B cell (primary cell): ENCODE data around the gene ATOSB. TPM values are rescaled to one million over a fixed set of nuclear protein-coding genes. Genes with fewer than 3 reads are reported as not detected.

Experiments used
- ATAC-seq: fragments of 200-7000 bp; cut with Tn5 transposase; one replicate; pipeline ENCODE4 v1.10.0; 2021; ENCODE audit warnings: low read depth, mild to moderate bottlenecking, moderate number of reproducible peaks, moderate library complexity
- CTCF ChIA-PET: fragments of 350-600 bp; sonication (Branson Sonifier 250); formaldehyde crosslinking; loops from one replicate; lab custom pipeline; 2021; ENCODE audit warnings: antibody characterized with exemption, inconsistent platforms; lab: Charles Lee
- POLR2A ChIA-PET: fragments of 350-600 bp; sonication (Branson Sonifier 250); formaldehyde crosslinking; loops from one replicate; lab custom pipeline; 2021; ENCODE audit warnings: antibody characterized with exemption; lab: Charles Lee
- DNase-seq: peaks from one replicate; pipeline ENCODE4 v3.0.0; 2013
- H2AFZ ChIP-seq: 2 replicates; pipeline ENCODE4 v1.6.1; 2012; ENCODE audit warnings: mild to moderate bottlenecking, low read depth, low read length; ENCODE audit not compliant: insufficient read depth, poor library complexity, severe bottlenecking
- H3K27ac ChIP-seq, 2 donors: 1 replicate in 1 of 2; 2 replicates in 1 of 2; pipeline ENCODE4 v1.5.1; 2012 to 2013; ENCODE audit warnings: low read length in 2 of 2, mild to moderate bottlenecking in 2 of 2, moderate library complexity in 1 of 2
- H3K27me3 ChIP-seq, 4 experiments: fragments of 200-600 bp in 1 of 4; sonication (generic) in 1 of 4; replicated peaks in 1 of 4; 1 replicate in 2 of 4; 2 replicates in 2 of 4; pipeline versions ENCODE4 v1.6.1 to v1.7.0; 2013 to 2016; ENCODE audit warnings: low read length in 3 of 4, mild to moderate bottlenecking in 2 of 4, mixed read lengths in 1 of 4, moderate library complexity in 1 of 4; ENCODE audit not compliant: insufficient read depth in 4 of 4, control insufficient read depth in 3 of 4; ENCODE audit errors: control extremely low read depth in 1 of 4
- H3K36me3 ChIP-seq, 2 experiments: replicated peaks in 1 of 2; 1 replicate in 1 of 2; 2 replicates in 1 of 2; pipeline versions ENCODE4 v1.6.1 to v1.7.1; 2013; ENCODE audit warnings: low read length in 1 of 2; ENCODE audit not compliant: insufficient read depth in 2 of 2, control insufficient read depth in 1 of 2; ENCODE audit errors: control extremely low read depth in 1 of 2, extremely low read depth in 1 of 2
- H3K4me1 ChIP-seq, 2 donors: fragments of 200-600 bp in 1 of 2; sonication (generic) in 1 of 2; 1 replicate in 1 of 2; 2 replicates in 1 of 2; pipeline versions ENCODE4 v1.5.1 to v1.6.1; 2013 to 2017; ENCODE audit warnings: low read length in 2 of 2; ENCODE audit not compliant: control insufficient read depth in 2 of 2, insufficient read depth in 2 of 2
- H3K4me2 ChIP-seq: replicated peaks from 2 replicates; pipeline ENCODE3; 2012; ENCODE audit warnings: mild to moderate bottlenecking, low read depth, low read length; ENCODE audit not compliant: poor library complexity, severe bottlenecking
- H3K4me3 ChIP-seq, 5 experiments: fragments of 200-600 bp in 1 of 5; sonication (generic) in 1 of 5; 1 replicate in 3 of 5; 2 replicates in 2 of 5; pipeline versions ENCODE4 v1.5.1 to v1.7.0; 2011 to 2016; ENCODE audit warnings: low read length in 4 of 5, mild to moderate bottlenecking in 4 of 5, low read depth in 2 of 5, control low read depth in 1 of 5, moderate library complexity in 1 of 5; ENCODE audit not compliant: insufficient read depth in 1 of 5; ENCODE audit errors: control extremely low read depth in 1 of 5, extremely low read depth in 1 of 5
- H3K79me2 ChIP-seq: fragments of 200-600 bp; sonication (generic); one replicate; pipeline ENCODE4 v1.6.0; 2016; ENCODE audit warnings: low read length; ENCODE audit not compliant: control insufficient read depth, insufficient read depth
- H3K9ac ChIP-seq: fragments of 200-600 bp; sonication (generic); 2 replicates; pipeline ENCODE4 v1.6.1; 2017; ENCODE audit warnings: mild to moderate bottlenecking, low read length, moderate library complexity
- H3K9me3 ChIP-seq, 3 donors: one replicate each; pipeline versions ENCODE4 v1.6.1 to v1.7.1; 2013; ENCODE audit warnings: low read length in 2 of 3; ENCODE audit not compliant: control insufficient read depth in 2 of 3, insufficient read depth in 1 of 3; ENCODE audit errors: control extremely low read depth in 1 of 3
- H4K20me1 ChIP-seq: 2 replicates; pipeline ENCODE4 v1.6.0; 2012; ENCODE audit warnings: mild to moderate bottlenecking, low read length; ENCODE audit not compliant: insufficient read depth, control insufficient read depth, poor library complexity, severe bottlenecking
- H3K27ac Mint-ChIP-seq: one replicate; pipeline ENCODE4 v1.8.0; 2021; ENCODE audit warnings: mixed read lengths
- H3K27me3 Mint-ChIP-seq: one replicate; pipeline ENCODE4 v1.8.0; 2021; ENCODE audit warnings: mixed read lengths
- H3K4me1 Mint-ChIP-seq: one replicate; pipeline ENCODE4 v1.8.0; 2021; ENCODE audit warnings: mixed read lengths
- H3K4me3 Mint-ChIP-seq: one replicate; pipeline ENCODE4 v1.8.0; 2021; ENCODE audit warnings: mixed read lengths
- H3K9me3 Mint-ChIP-seq: one replicate; pipeline ENCODE4 v1.8.0; 2022; ENCODE audit warnings: mixed read lengths; ENCODE audit not compliant: insufficient read depth
- EZH2 ChIP-seq: IDR thresholded peaks from 2 replicates; pipeline ENCODE4 v1.6.1; 2012; ENCODE audit warnings: borderline replicate concordance, low read depth, mild to moderate bottlenecking, moderate library complexity, low read length; ENCODE audit not compliant: insufficient read depth, poor library complexity, severe bottlenecking
- WGBS: methylation state at CpG from one replicate; pipeline ENCODE4 v1.1.5; 2013; ENCODE audit warnings: missing lambda C conversion rate; ENCODE audit not compliant: insufficient coverage; 5-methylcytosine and 5-hydroxymethylcytosine counted together
- intact Hi-C: fragments of 100-400 bp; cut with micrococcal nuclease; formaldehyde crosslinking; loops from one replicate; pipeline ENCODE4 v1.10.0; 2022
- polyA plus RNA-seq: library from polyadenylated mRNA; depleted of rRNA; stranded (reverse); fragments of >200 nt; gene quantifications from 2 replicates; pipeline ENCODE4 v1.2.3, GENCODE V29; 2012
- total RNA-seq, 2 donors: library from RNA; stranded (reverse); fragments of 120-200 nt in 1 of 2; gene quantifications; 1 replicate in 1 of 2; 2 replicates in 1 of 2; pipeline versions ENCODE4 v1.2.3 to v1.2.4, GENCODE V29; 2013 to 2022
- TF ChIP-seq, protein P1 (sequence below): fragments of 200-600 bp; IDR thresholded peaks from one replicate; pipeline ENCODE4 v1.8.0; 2022; ENCODE audit warnings: antibody characterized with exemption, mild to moderate bottlenecking

Gene ATOSB
- total and polyA plus RNA-seq, 2 donors (not counting 1 experiment from before 2014, with no cell fraction given): 6.5 to 9.4 TPM

- peaks cover 13 to 22% of the 10 kb centered on the region in 2 donors for H3K4me1 ChIP-seq
- no peak for TF ChIP-seq EZH2
- no peak overlapping the region for H3K27ac ChIP-seq
- peak; percentile 11 for DNase-seq
- no peaks in the 10 kb centered on the region for H3K27me3 Mint-ChIP-seq
- 95% methylated on average over 11 of the region's 12 CpGs for WGBS
- peaks cover 33% of the 10 kb centered on the region for H3K4me1 Mint-ChIP-seq
- peak overlapping the region; percentile 37 for H3K4me3 Mint-ChIP-seq
- no peaks in the 10 kb centered on the region for H3K27me3 ChIP-seq
- peaks cover 0 to 23% of the 10 kb centered on the region in 2 experiments for H3K36me3 ChIP-seq
- no peak overlapping the region for H3K4me3 ChIP-seq
- ChIA-PET POLR2A (interaction anchor here (2.7 kb wide), 1 partner anchor 33 kb away, joined by 14 read pairs; the partner anchor contains the start of gene VCP), CTCF (interaction anchor here (0.8 to 3.0 kb wide), 5 partner anchors 9 to 498 kb away, joined by 3 to 13 read pairs (median 9); partner anchors contain the start of gene PIGO)
- H4K20me1 ChIP-seq: no peaks in the 10 kb centered on the region
- H3K9me3 Mint-ChIP-seq: no peaks in the 10 kb centered on the region
- no peak overlapping the region for H2AFZ ChIP-seq
- no peak overlapping the region for H3K27ac Mint-ChIP-seq
- H3K4me2 ChIP-seq: no peak overlapping the region
- H3K9me3 ChIP-seq: no peaks in the 10 kb centered on the region
- no peak for ATAC-seq
- intact Hi-C loops: no loop called here
- H3K9ac ChIP-seq: no peak overlapping the region
- H3K79me2 ChIP-seq: peaks cover 16% of the 10 kb centered on the region
These were observed 10.5 kb downstream of the ATOSB start for GRCh38 chr9:35105126-35105525.

- H3K4me3 Mint-ChIP-seq: peak overlapping the region; percentile 37
- no CpG with 5 or more reads among the region's 4 CpGs for WGBS
- POLR2A ChIA-PET: interaction anchor here (2.0 to 2.7 kb wide), 2 partner anchors 11 to 33 kb away, joined by 9 to 14 read pairs; partner anchors contain the start of genes ATOSB and VCP
These were observed 11.1 kb downstream of the ATOSB start for GRCh38 chr9:35104586-35104985.

More at GRCh38 chr9:35104586-35104985, 11.1 kb downstream of the ATOSB start:
- CTCF ChIA-PET: interaction anchor here (0.8 to 3.0 kb wide), 5 partner anchors 8 to 499 kb away, joined by 3 to 13 read pairs (median 10); partner anchors contain the start of genes ATOSB and PIGO
- H4K20me1 ChIP-seq: no peaks in the 10 kb centered on the region
- no peaks in the 10 kb centered on the region for H3K9me3 Mint-ChIP-seq
- H3K9ac ChIP-seq: no peak overlapping the region
- no peak for TF ChIP-seq EZH2
- TF ChIP-seq, protein P1, sequence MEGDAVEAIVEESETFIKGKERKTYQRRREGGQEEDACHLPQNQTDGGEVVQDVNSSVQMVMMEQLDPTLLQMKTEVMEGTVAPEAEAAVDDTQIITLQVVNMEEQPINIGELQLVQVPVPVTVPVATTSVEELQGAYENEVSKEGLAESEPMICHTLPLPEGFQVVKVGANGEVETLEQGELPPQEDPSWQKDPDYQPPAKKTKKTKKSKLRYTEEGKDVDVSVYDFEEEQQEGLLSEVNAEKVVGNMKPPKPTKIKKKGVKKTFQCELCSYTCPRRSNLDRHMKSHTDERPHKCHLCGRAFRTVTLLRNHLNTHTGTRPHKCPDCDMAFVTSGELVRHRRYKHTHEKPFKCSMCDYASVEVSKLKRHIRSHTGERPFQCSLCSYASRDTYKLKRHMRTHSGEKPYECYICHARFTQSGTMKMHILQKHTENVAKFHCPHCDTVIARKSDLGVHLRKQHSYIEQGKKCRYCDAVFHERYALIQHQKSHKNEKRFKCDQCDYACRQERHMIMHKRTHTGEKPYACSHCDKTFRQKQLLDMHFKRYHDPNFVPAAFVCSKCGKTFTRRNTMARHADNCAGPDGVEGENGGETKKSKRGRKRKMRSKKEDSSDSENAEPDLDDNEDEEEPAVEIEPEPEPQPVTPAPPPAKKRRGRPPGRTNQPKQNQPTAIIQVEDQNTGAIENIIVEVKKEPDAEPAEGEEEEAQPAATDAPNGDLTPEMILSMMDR: no peak
- ATAC-seq (no peak), DNase-seq (no peak)
- peaks cover 0 to 28% of the 10 kb centered on the region in 2 experiments for H3K36me3 ChIP-seq
- no peaks in the 10 kb centered on the region for H3K27me3 ChIP-seq
- no peak overlapping the region for H3K27ac ChIP-seq
- H3K4me1 Mint-ChIP-seq: peaks cover 30% of the 10 kb centered on the region
- H3K4me2 ChIP-seq: no peak overlapping the region
- H3K9me3 ChIP-seq: no peaks in the 10 kb centered on the region
- no peak overlapping the region for H2AFZ ChIP-seq
- peaks cover 16% of the 10 kb centered on the region for H3K79me2 ChIP-seq
- no peaks in the 10 kb centered on the region for H3K27me3 Mint-ChIP-seq
- intact Hi-C loops: no loop called here
- no peak overlapping the region for H3K4me3 ChIP-seq
- peaks cover 13 to 22% of the 10 kb centered on the region in 2 donors for H3K4me1 ChIP-seq
- H3K27ac Mint-ChIP-seq: no peak overlapping the region
